ENCODE measurements around the gene FATE1.
A peak's percentile ranks its signal among the peaks of the same experiment; 100 is the strongest.
"Not testable (repeated sequence)": the region's sequence is repeated elsewhere in the genome, so short reads cannot be mapped to it uniquely, and the experiment has no call there.

FATE1 gene
- total RNA-seq: 0 reads per million in 9 experiments

- Mint-ChIP-seq H3K27me3 (peaks cover 0 to 14% of the 10 kb centered on the region in 2 donors), H3K27ac (no peak within 1 kb of the TSS), H3K36me3 (ENCODE audit: insufficient read depth) (no peaks in the 10 kb centered on the region)
Measured at GRCh38 chrX:151715752-151716151, at the start of gene FATE1. FATE1 (plus strand) TSS chrX:151716035; CDS start chrX:151716120, 85 bp downstream.

DNA sequence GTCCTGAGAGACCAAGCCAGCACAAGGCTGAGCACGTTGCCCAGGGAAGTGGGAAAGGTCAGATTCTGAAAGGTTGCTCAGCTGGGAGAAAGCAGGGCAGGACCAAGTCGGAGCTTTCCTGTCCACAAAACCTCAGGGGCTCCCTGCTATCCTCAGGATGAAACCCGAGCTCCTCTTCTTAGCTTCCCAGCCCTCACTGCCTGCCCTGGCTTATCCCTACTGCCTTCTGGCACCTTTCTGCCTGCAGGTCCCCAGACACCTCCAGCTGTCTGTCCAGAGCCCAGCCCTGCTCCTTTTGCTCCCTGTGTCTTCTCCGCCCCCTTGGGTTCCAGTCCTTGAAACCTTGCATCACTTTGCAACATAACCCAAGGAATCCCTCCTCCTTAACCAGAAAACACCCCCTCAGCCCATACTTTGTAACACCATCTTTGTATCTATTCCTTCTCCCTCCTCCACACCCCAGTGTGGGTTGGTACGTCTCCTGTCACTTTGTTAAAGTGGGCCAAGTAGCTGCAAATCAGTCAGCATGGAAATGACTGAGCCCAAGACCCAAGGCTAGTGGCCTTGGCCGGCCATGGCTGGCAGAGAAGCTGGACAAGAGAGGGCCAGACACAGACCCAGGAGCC is 40.6 kb upstream of the FATE1 start:
- H3K4me1 Mint-ChIP-seq (ENCODE audit: low read depth in 2 of 2): no peaks in the 10 kb centered on the region
- no peak for ATAC-seq (replicated peaks)

More at GRCh38 chrX:151715752-151716151, at the start of gene FATE1:
- Mint-ChIP-seq H3K4me3 (no peak within 1 kb of the TSS), H3K9me3 (no peaks in the 10 kb centered on the region), H3K4me1 (ENCODE audit: low read depth in 2 of 2) (no peaks in the 10 kb centered on the region)
- ATAC-seq (replicated peaks) (no peak), DNase-seq (no peak)

DNA sequence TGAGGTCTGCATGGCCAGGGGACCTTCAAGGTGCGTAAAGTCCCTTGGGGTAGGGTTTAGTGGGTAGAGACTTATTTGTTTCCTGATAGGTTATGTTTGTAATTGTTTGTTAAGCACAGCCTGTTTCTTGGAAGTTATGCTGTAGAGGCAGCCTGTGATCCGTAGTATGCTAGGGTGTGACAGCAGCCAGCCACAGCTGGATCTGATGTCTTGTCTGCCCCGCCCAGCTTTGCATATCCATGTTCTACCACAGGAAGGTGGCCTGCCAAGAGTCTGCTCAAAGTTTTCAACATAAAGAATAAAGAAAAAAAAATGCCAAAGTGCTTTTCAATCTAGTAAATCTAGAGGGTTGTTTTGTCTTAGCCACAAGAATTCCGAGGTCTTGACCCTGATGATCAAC is 39.6 kb upstream of the FATE1 start:
- peaks cover 8 to 25% of the 10 kb centered on the region in 2 donors for H3K27me3 Mint-ChIP-seq

More for the DNA sequence above, 40.6 kb upstream of the FATE1 start:
- Mint-ChIP-seq H3K9me3 (no peaks in the 10 kb centered on the region), H3K4me3 (no peak overlapping the region), H3K36me3 (ENCODE audit: insufficient read depth) (no peaks in the 10 kb centered on the region), H3K27me3 (peaks cover 14 to 28% of the 10 kb centered on the region in 2 donors), H3K27ac (no peak overlapping the region)
- no peak for DNase-seq

GRCh38 chrX:151679798-151680402 is 35.9 kb upstream of the FATE1 start:
- no peak overlapping the region for H3K4me3 Mint-ChIP-seq
- H3K36me3 Mint-ChIP-seq (ENCODE audit: insufficient read depth): no peaks in the 10 kb centered on the region
- peaks cover 22 to 35% of the 10 kb centered on the region in 2 donors for H3K27me3 Mint-ChIP-seq
- no peaks in the 10 kb centered on the region for H3K9me3 Mint-ChIP-seq
- no peak overlapping the region for H3K27ac Mint-ChIP-seq
- ATAC-seq (replicated peaks): no peak
- no peaks in the 10 kb centered on the region for H3K4me1 Mint-ChIP-seq (ENCODE audit: low read depth in 2 of 2)
- DNase-seq: no peak

More for the DNA sequence above, 39.6 kb upstream of the FATE1 start:
- H3K4me1 Mint-ChIP-seq (ENCODE audit: low read depth in 2 of 2): no peaks in the 10 kb centered on the region
- DNase-seq (no peak), ATAC-seq (replicated peaks) (no peak)
- H3K4me3 Mint-ChIP-seq: no peak overlapping the region
- no peaks in the 10 kb centered on the region for H3K9me3 Mint-ChIP-seq
- no peaks in the 10 kb centered on the region for H3K36me3 Mint-ChIP-seq (ENCODE audit: insufficient read depth)
- H3K27ac Mint-ChIP-seq: no peak overlapping the region

- Mint-ChIP-seq H3K9me3 (no peaks in the 10 kb centered on the region), H3K4me1 (ENCODE audit: low read depth in 2 of 2) (no peaks in the 10 kb centered on the region), H3K36me3 (ENCODE audit: insufficient read depth) (no peaks in the 10 kb centered on the region), H3K4me3 (no peak overlapping the region), H3K27ac (no peak overlapping the region), H3K27me3 (peaks cover 22 to 26% of the 10 kb centered on the region in 2 donors)
- ATAC-seq (replicated peaks): no peak
- DNase-seq: peak; percentile 18 to 46 (median 28)
Measured at GRCh38 chrX:151680805-151681204, 35.0 kb upstream of the FATE1 start.

DNA sequence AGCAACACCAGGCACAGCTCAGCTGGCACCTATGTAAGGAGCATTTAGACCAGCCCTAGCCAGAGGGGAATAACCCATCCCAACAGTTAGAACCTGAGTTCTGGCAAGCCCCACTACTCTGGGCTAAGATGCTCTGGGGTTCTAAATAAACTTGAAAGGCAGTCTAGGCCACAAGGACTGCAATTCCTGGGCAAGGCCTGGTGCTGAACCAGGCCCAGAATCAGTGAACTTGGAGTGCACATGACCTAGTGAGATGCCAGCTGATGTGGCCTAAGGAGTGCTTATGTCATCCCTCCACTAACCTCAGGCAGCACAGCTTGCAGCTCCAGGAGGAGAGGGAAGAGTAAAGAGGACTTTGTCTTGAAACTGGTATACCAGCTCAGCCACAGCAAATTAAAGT is 28.2 kb upstream of the FATE1 start:
- no peak overlapping the region for H3K4me3 Mint-ChIP-seq
- peaks cover 9% of the 10 kb centered on the region in 2 donors for H3K27me3 Mint-ChIP-seq
- H3K27ac Mint-ChIP-seq: peak overlapping the region in 1 of 2 donors; percentile 11
- no peaks in the 10 kb centered on the region for H3K36me3 Mint-ChIP-seq (ENCODE audit: insufficient read depth)
- no peaks in the 10 kb centered on the region for H3K4me1 Mint-ChIP-seq (ENCODE audit: low read depth in 2 of 2)
- ATAC-seq (replicated peaks) (no peak), DNase-seq (no peak)
- no peaks in the 10 kb centered on the region for H3K9me3 Mint-ChIP-seq

GRCh38 chrX:151688695-151689094 is 27.1 kb upstream of the FATE1 start:
- no peak overlapping the region for H3K27ac Mint-ChIP-seq
- H3K36me3 Mint-ChIP-seq (ENCODE audit: insufficient read depth): peaks cover 2% of the 10 kb centered on the region
- H3K27me3 Mint-ChIP-seq: no peaks in the 10 kb centered on the region
- ATAC-seq (replicated peaks): no peak
- no peak for DNase-seq
- no peaks in the 10 kb centered on the region for H3K9me3 Mint-ChIP-seq
- H3K4me3 Mint-ChIP-seq: no peak overlapping the region
- no peaks in the 10 kb centered on the region for H3K4me1 Mint-ChIP-seq (ENCODE audit: low read depth in 2 of 2)

GRCh38 chrX:151692825-151693224 is 23.0 kb upstream of the FATE1 start:
- Mint-ChIP-seq H3K4me1 (ENCODE audit: low read depth in 2 of 2) (no peaks in the 10 kb centered on the region), H3K9me3 (no peaks in the 10 kb centered on the region), H3K4me3 (no peak overlapping the region), H3K27ac (no peak overlapping the region), H3K27me3 (peaks cover 7 to 11% of the 10 kb centered on the region in 2 donors), H3K36me3 (ENCODE audit: insufficient read depth) (peaks cover 2% of the 10 kb centered on the region)
- no peak for DNase-seq
- ATAC-seq (replicated peaks): no peak

DNA sequence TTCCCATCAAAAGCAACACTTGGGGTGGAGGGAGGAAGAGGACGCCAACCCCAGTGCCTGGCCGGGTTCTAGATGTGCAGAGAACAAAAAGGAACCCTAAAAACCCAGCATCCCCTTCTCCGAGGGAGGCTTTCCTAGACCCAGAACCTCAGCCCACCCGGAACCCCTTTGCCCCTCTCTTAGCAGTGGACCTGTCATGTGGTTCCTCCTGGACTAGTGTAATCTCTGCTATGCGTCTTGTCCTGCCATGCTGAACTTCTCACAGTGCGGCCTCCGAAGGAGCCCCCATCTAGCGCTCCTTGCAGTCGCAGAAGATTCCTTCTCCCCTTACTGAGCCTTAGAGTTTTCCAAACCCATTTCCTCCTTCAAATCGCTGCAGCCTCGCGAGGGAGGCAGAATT is 21.7 kb upstream of the FATE1 start:
- no peak for ATAC-seq (replicated peaks)
- no peak overlapping the region for H3K4me3 Mint-ChIP-seq

DNA sequence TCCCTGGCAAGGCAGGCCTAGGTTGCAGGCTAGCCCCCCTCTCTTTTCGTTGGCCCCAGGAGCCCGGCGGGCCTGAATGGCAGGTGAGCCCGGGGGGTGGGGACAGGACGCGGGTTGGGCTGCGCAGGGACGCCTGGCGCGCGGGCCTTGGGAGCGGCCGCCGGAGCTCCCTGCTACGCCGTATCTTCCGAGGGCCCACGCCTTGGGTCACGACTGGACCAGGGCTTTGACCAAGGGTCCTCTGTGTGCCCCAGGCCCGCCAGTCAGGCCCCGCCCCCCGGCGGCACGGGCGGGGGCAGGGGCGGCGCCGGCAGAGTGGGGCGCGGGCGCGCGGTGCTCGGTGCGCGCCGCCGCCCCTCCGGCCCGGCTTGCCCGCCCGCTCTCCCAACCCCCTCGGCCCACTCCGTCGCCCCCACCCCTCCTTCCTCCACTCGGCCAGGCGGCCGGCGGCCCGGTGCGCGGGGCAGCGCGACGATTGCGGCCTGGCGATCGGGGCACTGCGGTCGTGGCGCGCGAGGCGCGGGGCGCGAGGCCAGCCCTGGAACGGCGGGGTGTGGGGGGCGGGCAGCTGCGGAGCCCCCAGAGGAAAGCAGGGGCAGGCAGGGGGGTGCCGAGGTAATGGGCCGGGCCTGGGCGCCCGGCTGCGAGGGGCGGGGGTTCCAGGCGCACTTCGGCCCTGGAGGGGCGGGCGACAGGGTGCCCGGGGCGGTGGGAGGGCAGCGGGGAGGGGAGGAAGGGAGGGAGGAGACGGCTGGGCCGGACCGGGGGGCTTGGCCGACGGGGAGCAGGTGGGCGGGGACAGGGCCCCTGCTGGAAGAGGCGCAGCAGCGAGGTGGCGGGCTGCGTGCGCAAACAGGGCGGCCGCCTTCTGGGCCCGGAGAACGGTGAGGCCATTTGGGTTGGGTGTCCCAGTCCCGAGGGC is 20.9 kb upstream of the FATE1 start, which contains the start of gene PRRG3:
Gene PRRG3 (plus strand): TSS at position 798 of the 922 bp plus-strand sequence. CDS start 3,357 bp downstream, outside the sequence.
- Mint-ChIP-seq H3K4me3 (no peak within 1 kb of the TSS), H3K27ac (no peak within 1 kb of the TSS), H3K4me1 (ENCODE audit: low read depth in 2 of 2) (no peaks in the 10 kb centered on the region), H3K36me3 (ENCODE audit: insufficient read depth) (peaks cover 2% of the 10 kb centered on the region), H3K9me3 (no peaks in the 10 kb centered on the region), H3K27me3 (peaks cover 7 to 11% of the 10 kb centered on the region in 2 donors)
- ATAC-seq (replicated peaks) (no peak), DNase-seq (no peak)

More for the DNA sequence above, 21.7 kb upstream of the FATE1 start:
- peaks cover 7 to 11% of the 10 kb centered on the region in 2 donors for H3K27me3 Mint-ChIP-seq
- H3K4me1 Mint-ChIP-seq (ENCODE audit: low read depth in 2 of 2): no peaks in the 10 kb centered on the region
- no peak for DNase-seq
- no peak overlapping the region for H3K27ac Mint-ChIP-seq
- H3K9me3 Mint-ChIP-seq: no peaks in the 10 kb centered on the region
- H3K36me3 Mint-ChIP-seq (ENCODE audit: insufficient read depth): peaks cover 2% of the 10 kb centered on the region

GRCh38 chrX:151695583-151696340 is 20.1 kb upstream of the FATE1 start:
- no peak for ATAC-seq (replicated peaks)
- peaks cover 2% of the 10 kb centered on the region for H3K36me3 Mint-ChIP-seq (ENCODE audit: insufficient read depth)

DNA sequence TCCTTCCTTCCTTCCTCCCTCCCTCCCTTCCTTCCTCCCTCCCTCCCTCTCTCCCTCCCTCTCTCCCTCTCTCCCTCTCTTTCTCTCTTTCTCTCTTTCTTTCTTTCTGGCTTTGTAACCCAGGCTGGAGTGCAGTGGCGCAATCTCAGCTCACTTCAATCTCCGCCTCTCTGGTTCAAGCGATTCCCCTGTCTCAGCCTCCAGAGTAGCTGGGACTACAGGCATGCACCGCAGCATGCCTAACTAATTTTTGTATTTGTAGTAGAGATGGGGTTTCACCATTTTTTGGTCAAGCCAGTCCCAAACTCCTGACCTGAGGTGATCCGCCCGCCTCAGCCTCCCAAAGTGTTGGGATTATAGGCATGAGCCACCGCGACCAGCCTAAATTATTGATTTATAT is 18.8 kb upstream of the FATE1 start:
- H3K27ac Mint-ChIP-seq; H3K4me1 Mint-ChIP-seq (ENCODE audit: low read depth in 2 of 2); H3K36me3 Mint-ChIP-seq (ENCODE audit: insufficient read depth); H3K9me3 Mint-ChIP-seq; DNase-seq; H3K4me3 Mint-ChIP-seq; ATAC-seq (replicated peaks): not testable (repeated sequence)
- H3K27me3 Mint-ChIP-seq: peaks cover 7 to 11% of the 10 kb centered on the region in 2 donors

More at GRCh38 chrX:151695583-151696340, 20.1 kb upstream of the FATE1 start:
- H3K4me3 Mint-ChIP-seq: no peak overlapping the region
- peaks cover 7 to 11% of the 10 kb centered on the region in 2 donors for H3K27me3 Mint-ChIP-seq
- no peaks in the 10 kb centered on the region for H3K9me3 Mint-ChIP-seq
- no peak for DNase-seq
- H3K4me1 Mint-ChIP-seq (ENCODE audit: low read depth in 2 of 2): no peaks in the 10 kb centered on the region
- no peak overlapping the region for H3K27ac Mint-ChIP-seq

- no peak overlapping the region for H3K4me3 Mint-ChIP-seq
- peaks cover 7 to 11% of the 10 kb centered on the region in 2 donors for H3K27me3 Mint-ChIP-seq
- peaks cover 2% of the 10 kb centered on the region for H3K36me3 Mint-ChIP-seq (ENCODE audit: insufficient read depth)
- H3K9me3 Mint-ChIP-seq: no peaks in the 10 kb centered on the region
- DNase-seq (no peak), ATAC-seq (replicated peaks) (no peak)
- H3K27ac Mint-ChIP-seq: no peak overlapping the region
- H3K4me1 Mint-ChIP-seq (ENCODE audit: low read depth in 2 of 2): no peaks in the 10 kb centered on the region
Measured at GRCh38 chrX:151697522-151697921, 18.3 kb upstream of the FATE1 start.
